Muscle of back (tissue), 11 donors: ENCODE results near the gene GPRIN1. TPM values are rescaled to one million over a fixed set of nuclear protein-coding genes. Genes with fewer than 3 reads are reported as not detected.

Source experiments
- DNase-seq, 3 donors: peaks; one replicate each; pipeline versions ENCODE4 v3.0.0 to v3.0.0-alpha.2; 2013
- polyA plus RNA-seq, 10 donors: library from polyadenylated mRNA; unstranded; fragments of 120-200 nt; gene quantifications; one replicate each; pipeline ENCODE4 v1.2.1, GENCODE V29; 2013; ENCODE audit not compliant: insufficient read length in 10 of 10

The GPRIN1 gene
- polyA plus RNA-seq, 10 donors = 0.38 to 4.1 (median 0.63) TPM

- DNase-seq = no peak
Measured at GRCh38 chr5:176625966-176626875, 16.3 kb upstream of the GPRIN1 start.

GRCh38 chr5:176625512-176625911 is 15.6 kb upstream of the GPRIN1 start:
- DNase-seq = no peak

- no peak for DNase-seq
Measured at GRCh38 chr5:176624938-176625337, 15.0 kb upstream of the GPRIN1 start.

GRCh38 chr5:176624142-176624541 is 14.2 kb upstream of the GPRIN1 start:
- DNase-seq = no peak

GRCh38 chr5:176621661-176622079 is 11.7 kb upstream of the GPRIN1 start:
- DNase-seq = no peak

GRCh38 chr5:176620333-176620981 is 10.5 kb upstream of the GPRIN1 start:
- no peak for DNase-seq

GRCh38 chr5:176619569-176620332 is 9.8 kb upstream of the GPRIN1 start:
- no peak for DNase-seq

- DNase-seq = peak; percentile 44 to 64 (median 62)
Measured at GRCh38 chr5:176619203-176619568, 9.2 kb upstream of the GPRIN1 start.

- no peak for DNase-seq
Measured at GRCh38 chr5:176618783-176619182, 8.8 kb upstream of the GPRIN1 start.

GRCh38 chr5:176616511-176616910 is 6.6 kb upstream of the GPRIN1 start:
- DNase-seq = no peak

- no peak for DNase-seq
Measured at GRCh38 chr5:176614805-176615478, 5.0 kb upstream of the GPRIN1 start.

- no peak for DNase-seq
Measured at GRCh38 chr5:176612855-176613254, 2.9 kb upstream of the GPRIN1 start.

GRCh38 chr5:176612008-176612407 is 2.1 kb upstream of the GPRIN1 start:
- DNase-seq = no peak

GRCh38 chr5:176611435-176611834 is 1.5 kb upstream of the GPRIN1 start:
- peak; percentile 71 to 88 (median 84) for DNase-seq

GRCh38 chr5:176610435-176610773 is 448 bp upstream of the GPRIN1 start:
- no peak for DNase-seq

- no peak for DNase-seq
Measured at GRCh38 chr5:176608937-176609723, 826 bp downstream of the GPRIN1 start.

GRCh38 chr5:176608142-176608705 is 1.7 kb downstream of the GPRIN1 start:
- no peak for DNase-seq

- no peak for DNase-seq
Measured at GRCh38 chr5:176606875-176607274, 3.1 kb downstream of the GPRIN1 start.

- DNase-seq = no peak
Measured at GRCh38 chr5:176606032-176606431, 3.9 kb downstream of the GPRIN1 start.

- DNase-seq = no peak
Measured at GRCh38 chr5:176603091-176603490, 6.9 kb downstream of the GPRIN1 start.
